Measurements from ENCODE around the gene POLR3GL. TPM values are rescaled to one million over a fixed set of nuclear protein-coding genes. Genes with fewer than 3 reads are reported as not detected.

Gene POLR3GL
- total and polyA plus RNA-seq, 4 donors, result 9.4 to 34.3 (median 27.3) TPM

GRCh38 chr1:145952903-145953302 is 11.6 kb upstream of the POLR3GL start:
- H3K9me3 ChIP-seq (ENCODE audit: control insufficient read depth in 4 of 4, insufficient read depth in 3 of 4, low read length in 3 of 4), result no peaks in the 10 kb centered on the region
- no peak overlapping the region for H3K27ac ChIP-seq (ENCODE audit: low read depth in 1 of 2, low read length in 1 of 2)
- peaks cover 0 to 12% (median 4%) of the 10 kb centered on the region in 4 donors for H3K36me3 ChIP-seq (ENCODE audit: control insufficient read depth in 4 of 4, insufficient read depth in 4 of 4, low read length in 4 of 4)
- no peak for TF ChIP-seq CTCF (IDR thresholded peaks at IDR 0.05; ENCODE audit: control extremely low read depth, extremely low read depth)
- peaks cover 0 to 28% (median 12%) of the 10 kb centered on the region in 5 donors for H3K4me1 ChIP-seq (ENCODE audit: control insufficient read depth in 5 of 5, insufficient read depth in 5 of 5, low read length in 5 of 5)
- peaks cover 0 to 8% (median 0%) of the 10 kb centered on the region in 3 donors for H3K27me3 ChIP-seq (ENCODE audit: control insufficient read depth in 3 of 3, insufficient read depth in 3 of 3, low read length in 2 of 3)
- no peak overlapping the region for H3K9ac ChIP-seq (ENCODE audit: insufficient read depth in 1 of 2, low read length in 2 of 2)
- H3K4me3 ChIP-seq, result no peak overlapping the region
- WGBS, 2 donors, result 95 to 98% methylated on average over 3 of the region's 3 CpGs
- ATAC-seq (ENCODE audit: insufficient read depth, low FRiP score) (no peak), DNase-seq (no peak)

- ATAC-seq (ENCODE audit: insufficient read depth, low FRiP score), result no peak
- no peak for TF ChIP-seq CTCF (IDR thresholded peaks at IDR 0.05; ENCODE audit: control extremely low read depth, extremely low read depth)
- DNase-seq, result no peak
- peaks cover 0 to 8% (median 0%) of the 10 kb centered on the region in 3 donors for H3K27me3 ChIP-seq (ENCODE audit: control insufficient read depth in 3 of 3, insufficient read depth in 3 of 3, low read length in 2 of 3)
- peaks cover 0 to 36% (median 12%) of the 10 kb centered on the region in 5 donors for H3K4me1 ChIP-seq (ENCODE audit: control insufficient read depth in 5 of 5, insufficient read depth in 5 of 5, low read length in 5 of 5)
- H3K27ac ChIP-seq (ENCODE audit: low read depth in 1 of 2, low read length in 1 of 2), result no peak overlapping the region
- no peaks in the 10 kb centered on the region for H3K9me3 ChIP-seq (ENCODE audit: control insufficient read depth in 4 of 4, insufficient read depth in 3 of 4, low read length in 3 of 4)
- H3K4me3 ChIP-seq, result no peak overlapping the region
- WGBS, 2 donors, result 86 to 92% methylated on average over 6 of the region's 6 CpGs
- H3K36me3 ChIP-seq (ENCODE audit: control insufficient read depth in 4 of 4, insufficient read depth in 4 of 4, low read length in 4 of 4), result peaks cover 0 to 12% (median 4%) of the 10 kb centered on the region in 4 donors
- H3K9ac ChIP-seq (ENCODE audit: insufficient read depth in 1 of 2, low read length in 2 of 2), result no peak overlapping the region
Measured at GRCh38 chr1:145953861-145954260, 10.6 kb upstream of the POLR3GL start.

GRCh38 chr1:145955436-145955835 is 9.1 kb upstream of the POLR3GL start:
- 44% methylated on average over 2 of the region's 2 CpGs for WGBS, 2 donors
- Histone ChIP-seq H3K4me3 (no peak overlapping the region), H3K4me1 (ENCODE audit: control insufficient read depth in 5 of 5, insufficient read depth in 5 of 5, low read length in 5 of 5) (peaks cover 0 to 43% (median 15%) of the 10 kb centered on the region in 5 donors)

More at GRCh38 chr1:145955436-145955835, 9.1 kb upstream of the POLR3GL start:
- H3K9me3 ChIP-seq (ENCODE audit: control insufficient read depth in 4 of 4, insufficient read depth in 3 of 4, low read length in 3 of 4), result no peaks in the 10 kb centered on the region
- peak overlapping the region in 1 of 2 donors; percentile 76 for H3K27ac ChIP-seq (ENCODE audit: low read depth in 1 of 2, low read length in 1 of 2)
- no peak for ATAC-seq (ENCODE audit: insufficient read depth, low FRiP score)
- peaks cover 0 to 10% (median 4%) of the 10 kb centered on the region in 4 donors for H3K36me3 ChIP-seq (ENCODE audit: control insufficient read depth in 4 of 4, insufficient read depth in 4 of 4, low read length in 4 of 4)
- no peak for TF ChIP-seq CTCF (IDR thresholded peaks at IDR 0.05; ENCODE audit: control extremely low read depth, extremely low read depth)
- H3K9ac ChIP-seq (ENCODE audit: insufficient read depth in 1 of 2, low read length in 2 of 2), result peak overlapping the region in 1 of 2 donors; percentile 67
- peak in 1 of 3 donors; percentile 29 for DNase-seq
- H3K27me3 ChIP-seq (ENCODE audit: control insufficient read depth in 3 of 3, insufficient read depth in 3 of 3, low read length in 2 of 3), result peaks cover 0 to 8% (median 0%) of the 10 kb centered on the region in 3 donors
